Sciatic nerve (tissue), 2 donors: Measurements from ENCODE around the gene FYN. TPM values are rescaled to one million over a fixed set of nuclear protein-coding genes. Genes with fewer than 3 reads are reported as not detected.
A peak's percentile ranks its signal among the peaks of the same experiment; 100 is the strongest.

Experiments
- ATAC-seq: fragments of 200-7000 bp; cut with Tn5 transposase; one replicate; pipeline ENCODE4 v1.9.1; 2020; ENCODE audit warnings: mild to moderate bottlenecking, moderate library complexity
- DNase-seq: peaks from one replicate; pipeline ENCODE4 v3.0.0-alpha.2; 2020; ENCODE audit warnings: low spot score
- intact Hi-C: fragments of 100-400 bp; cut with DNase I; formaldehyde crosslinking; loops from one replicate; pipeline ENCODE4 v1.14.2; 2022
- total RNA-seq: library from RNA; stranded (reverse); fragmentation: NEBNext Ultra II Directional; extraction: Animal tissue kit (Norgen Biotek cat#: 25700); gene quantifications from one replicate; pipeline ENCODE4 v1.2.1, GENCODE V29; 2021
- donor health status: DM: no; HTN: no; CAD: no.
- donor health status: DM: no; HTN: no; CAD: no.

FYN gene
- total RNA-seq, 1 donor from 2014 or later = 173 TPM

DNA sequence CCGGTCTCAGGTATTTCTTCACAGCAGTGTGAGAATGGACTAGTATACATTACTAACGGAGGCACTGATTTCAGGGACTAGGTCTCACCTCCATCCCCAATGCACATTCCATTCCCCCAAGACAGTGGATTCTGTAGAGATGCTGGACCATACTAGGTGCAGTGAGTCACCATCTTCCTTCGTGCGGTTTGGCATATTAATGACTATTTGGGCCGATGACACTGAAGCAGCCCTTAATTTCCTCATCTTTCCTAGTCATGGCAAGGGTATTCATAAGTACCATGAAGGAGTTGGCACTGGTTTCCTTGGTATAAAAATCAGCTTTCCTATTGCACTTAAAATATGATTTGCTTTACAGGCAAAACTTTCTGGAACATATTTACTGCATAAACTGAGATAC is 146.2 kb downstream of the FYN start:
- DNase-seq (no peak), ATAC-seq (no peak)
- intact Hi-C loops = no loop called here

DNA sequence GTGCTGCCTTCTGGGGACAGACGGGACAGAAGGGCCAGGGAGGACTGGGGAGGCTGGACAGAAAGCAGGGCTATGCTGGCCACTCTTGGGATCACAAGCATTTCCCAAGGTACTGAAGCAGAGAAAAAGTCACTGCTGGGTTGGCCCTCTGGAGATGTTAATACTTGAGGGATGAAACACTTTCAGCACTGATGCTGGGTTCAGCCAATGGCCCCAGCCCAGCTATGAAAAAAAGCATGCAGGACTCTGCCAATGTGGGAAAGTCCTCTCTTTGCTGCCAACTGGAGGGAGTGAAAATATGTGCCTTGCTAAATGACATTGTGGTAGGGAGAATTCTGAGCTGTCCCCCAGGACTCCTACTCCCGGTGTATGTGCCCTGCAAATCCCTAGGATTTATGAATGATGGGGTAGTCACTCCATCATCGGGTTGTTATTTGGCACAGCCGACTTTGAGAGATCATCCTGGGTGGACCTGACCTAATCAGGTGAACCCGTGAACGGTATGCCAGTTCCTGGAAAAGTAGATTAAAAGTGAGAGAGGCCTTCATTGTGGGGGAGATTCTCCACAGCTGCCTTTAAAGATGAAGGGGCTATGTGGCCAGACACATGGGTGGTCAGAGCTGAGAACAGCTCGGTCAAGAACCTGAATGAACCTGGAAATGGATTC is 147.7 kb downstream of the FYN start:
- ATAC-seq (peak; percentile 11), DNase-seq (no peak)

DNA sequence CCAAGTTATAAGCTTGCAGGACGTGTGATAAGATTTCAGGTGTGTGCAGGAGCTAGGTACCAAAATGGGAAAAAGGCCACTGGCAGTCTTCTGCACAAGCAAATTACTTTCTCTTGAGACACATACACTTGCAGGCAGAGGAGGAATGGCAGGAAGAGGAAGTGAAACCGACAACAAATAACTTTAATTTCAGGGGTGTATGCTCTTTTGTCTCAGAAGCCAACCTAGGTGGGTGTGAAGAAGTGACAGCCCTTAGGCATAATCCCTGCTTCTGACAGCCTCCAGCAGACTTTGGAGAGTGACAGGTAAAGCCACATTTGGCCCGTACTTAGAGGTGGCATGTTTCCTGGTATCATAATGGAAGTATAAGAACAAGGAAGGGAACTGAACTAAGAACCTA is 148.7 kb downstream of the FYN start:
- intact Hi-C loops = no loop called here
- no peak for DNase-seq
- ATAC-seq = no peak

More for the DNA sequence above, 147.7 kb downstream of the FYN start:
- intact Hi-C loops = no loop called here

DNA sequence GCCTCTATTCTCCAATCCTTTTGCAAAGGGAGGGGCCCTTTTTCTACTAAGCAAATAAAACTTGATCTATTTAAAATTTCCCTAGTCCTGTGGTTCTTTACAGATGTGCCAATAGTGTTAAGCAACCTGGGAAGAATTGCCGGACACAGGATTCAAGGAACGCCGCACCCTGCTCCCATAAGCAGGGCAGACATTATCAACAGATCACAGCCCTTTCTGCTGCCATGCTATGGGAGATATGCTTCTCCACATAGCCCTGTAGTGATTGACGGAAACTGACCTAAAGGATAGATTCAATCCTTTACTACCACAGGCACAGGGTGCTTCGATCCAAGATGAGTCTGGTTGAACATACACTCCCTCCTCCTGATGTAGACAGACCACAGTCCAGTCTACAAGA is 149.2 kb downstream of the FYN start:
- intact Hi-C loops = no loop called here
- ATAC-seq (no peak), DNase-seq (no peak)

GRCh38 chr6:111723412-111723970 is 149.8 kb downstream of the FYN start:
- no peak for DNase-seq
- intact Hi-C loops = no loop called here
- ATAC-seq = no peak

- ATAC-seq (peak; percentile 31), DNase-seq (no peak)
- intact Hi-C loops = no loop called here
Measured at GRCh38 chr6:111722179-111722731, 151.0 kb downstream of the FYN start.

GRCh38 chr6:111721753-111722154 is 151.5 kb downstream of the FYN start:
- no peak for DNase-seq
- intact Hi-C loops = no loop called here
- ATAC-seq = peak; percentile 29

DNA sequence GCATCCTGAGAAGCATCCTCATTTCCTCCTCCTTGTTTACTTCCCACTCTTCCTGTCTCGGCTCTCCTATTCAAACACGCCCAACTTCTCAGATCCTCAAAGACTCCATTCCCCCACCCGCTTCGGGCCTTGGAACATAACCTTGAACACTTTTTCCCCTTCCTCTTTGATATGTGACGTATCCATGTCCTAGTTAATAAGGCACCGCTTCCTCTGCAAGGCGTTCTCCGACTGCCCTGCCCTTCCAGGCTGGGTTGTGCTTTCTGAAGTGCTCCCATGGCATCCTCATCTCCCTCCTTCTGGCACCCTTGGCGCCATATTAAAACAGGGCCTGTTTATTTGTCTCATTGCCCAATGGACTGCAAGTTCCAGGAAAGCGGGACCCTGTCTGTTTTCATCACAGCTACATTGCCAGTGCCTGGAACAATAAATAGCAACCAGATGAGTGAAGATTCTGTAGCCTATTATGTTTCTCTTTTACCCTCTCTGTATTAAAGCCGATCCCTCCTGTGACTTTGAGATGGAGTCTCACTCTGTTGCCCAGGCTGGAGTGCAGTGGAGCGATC is 152.2 kb downstream of the FYN start:
- ATAC-seq = no peak
- no peak for DNase-seq
- intact Hi-C loops = no loop called here

- DNase-seq (no peak), ATAC-seq (no peak)
- intact Hi-C loops = loop anchor here (10.0 kb wide), 1 partner anchor 156 kb away; the partner anchor contains the start of gene FYN
Measured at GRCh38 chr6:111718990-111719389, 154.3 kb downstream of the FYN start.

GRCh38 chr6:111718326-111718725 is 154.9 kb downstream of the FYN start:
- ATAC-seq = no peak
- intact Hi-C loops = loop anchor here (10.0 kb wide), 1 partner anchor 156 kb away; the partner anchor contains the start of gene FYN
- no peak for DNase-seq

GRCh38 chr6:111717621-111718020 is 155.6 kb downstream of the FYN start:
- no peak for DNase-seq
- intact Hi-C loops = loop anchor here (10.0 kb wide), 1 partner anchor 157 kb away; the partner anchor contains the start of gene FYN
- no peak for ATAC-seq

DNA sequence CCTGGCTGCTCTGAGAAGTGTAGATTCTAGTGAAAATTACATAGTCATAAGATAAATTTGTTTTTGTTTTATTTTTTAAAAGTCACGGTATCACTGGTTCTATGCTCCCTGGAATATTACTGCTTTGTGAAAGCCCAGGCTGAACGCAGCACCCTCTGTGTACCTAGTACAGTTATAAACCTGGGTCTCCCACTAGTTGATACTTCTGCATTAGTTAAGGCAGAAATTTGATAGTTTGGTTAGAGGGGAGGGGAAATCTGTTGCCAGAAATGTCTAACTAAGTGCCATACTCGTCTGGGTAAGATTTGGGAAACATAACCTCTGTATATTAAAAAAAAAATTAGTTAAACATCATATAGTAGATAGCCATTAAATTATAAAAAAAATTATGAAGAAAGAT is 156.9 kb downstream of the FYN start:
- ATAC-seq = no peak
- DNase-seq = no peak
- intact Hi-C loops = loop anchor here (10.0 kb wide), 1 partner anchor 158 kb away; the partner anchor contains the start of gene FYN

- intact Hi-C loops = loop anchor here (10.0 kb wide), 1 partner anchor 159 kb away; the partner anchor contains the start of gene FYN
Measured at GRCh38 chr6:111715321-111715720, 157.9 kb downstream of the FYN start.

DNA sequence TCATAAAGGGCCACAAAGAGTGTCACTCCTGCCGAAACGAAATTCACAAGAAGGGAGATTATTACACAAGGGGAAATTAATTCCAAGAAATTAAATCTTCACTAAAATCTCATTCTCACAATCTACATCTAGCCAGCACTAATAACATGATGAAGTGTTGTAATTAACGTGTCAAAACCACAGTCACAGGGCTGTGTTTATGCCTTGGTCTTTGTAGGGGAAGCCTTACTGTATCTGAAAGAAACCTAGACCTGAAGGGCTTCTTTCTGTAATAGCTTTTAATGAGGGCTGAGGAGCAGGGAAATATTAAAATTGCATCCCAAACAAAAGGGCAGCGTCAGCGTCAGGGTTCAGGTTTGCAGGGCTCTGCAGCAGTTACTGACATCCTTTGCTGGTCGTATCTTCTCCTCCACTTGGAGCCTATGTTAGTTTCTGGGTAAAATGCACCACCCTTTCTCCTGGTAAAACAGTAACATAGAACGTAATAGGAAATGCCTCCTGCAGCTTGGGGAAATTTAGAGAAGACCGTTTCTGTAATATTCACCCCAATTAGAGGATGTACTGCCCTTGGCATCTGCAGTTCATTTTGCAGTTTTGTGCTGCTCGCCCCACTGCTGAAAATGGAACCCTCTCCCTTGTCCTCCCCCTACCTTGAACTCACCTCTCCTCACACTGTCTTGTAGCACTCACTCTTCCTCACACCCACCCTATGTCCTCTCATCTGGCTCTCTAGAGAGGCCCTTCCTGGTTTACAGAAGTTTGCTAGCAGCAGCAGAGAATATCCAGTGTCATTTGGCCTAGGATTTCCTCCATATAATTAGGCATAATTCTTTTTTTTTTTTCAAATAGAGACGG is 158.6 kb downstream of the FYN start:
- intact Hi-C loops = loop anchor here (5.0 to 10.0 kb wide), 2 partner anchors 160 to 288 kb away; partner anchors contain the start of gene FYN
- DNase-seq = no peak
- no peak for ATAC-seq

More at GRCh38 chr6:111715321-111715720, 157.9 kb downstream of the FYN start:
- DNase-seq = no peak
- no peak for ATAC-seq

DNA sequence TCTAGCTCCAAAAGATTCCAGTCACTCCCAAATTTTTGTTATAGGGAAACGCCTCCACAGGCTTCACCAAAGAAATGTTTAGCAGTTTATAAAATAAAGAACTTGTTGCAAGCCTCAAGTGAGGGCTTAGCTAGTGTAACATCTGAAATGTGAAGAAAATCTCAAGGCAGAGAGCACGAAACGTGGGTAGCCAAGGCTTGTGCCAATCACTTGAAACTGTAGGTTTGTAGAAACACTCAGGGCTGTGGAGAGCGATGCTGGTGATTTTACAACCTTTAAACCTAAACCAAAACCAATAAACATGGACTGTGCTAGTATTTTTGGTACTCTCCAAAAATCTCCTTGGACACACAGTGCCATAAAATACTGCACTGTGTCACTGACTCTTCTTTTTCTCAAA is 159.4 kb downstream of the FYN start:
- ATAC-seq (no peak), DNase-seq (no peak)
- intact Hi-C loops = loop anchor here (5.0 to 10.0 kb wide), 2 partner anchors 161 to 288 kb away; partner anchors contain the start of gene FYN

DNA sequence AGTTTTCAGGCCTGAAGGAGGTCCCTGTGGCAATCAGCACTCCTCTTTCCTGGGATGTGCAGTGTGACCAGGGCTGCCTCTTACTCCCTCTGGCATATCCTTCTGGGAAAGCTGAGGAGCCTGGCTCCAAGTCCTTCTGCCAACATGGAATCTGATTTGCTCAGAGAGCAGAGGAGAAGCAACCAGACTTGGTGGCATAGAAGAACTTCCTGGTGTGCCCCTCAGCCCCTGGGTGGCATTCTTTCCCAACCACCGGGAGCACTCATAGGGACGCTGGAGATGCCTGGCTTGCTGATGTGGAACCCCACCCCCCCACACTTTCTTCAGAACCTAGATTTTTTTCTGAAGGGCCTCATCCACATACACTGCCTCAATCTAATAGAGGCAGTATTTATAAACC is 160.0 kb downstream of the FYN start:
- ATAC-seq = no peak
- DNase-seq = no peak
- intact Hi-C loops = loop anchor here (5.0 to 10.0 kb wide), 2 partner anchors 162 to 289 kb away; partner anchors contain the start of gene FYN

DNA sequence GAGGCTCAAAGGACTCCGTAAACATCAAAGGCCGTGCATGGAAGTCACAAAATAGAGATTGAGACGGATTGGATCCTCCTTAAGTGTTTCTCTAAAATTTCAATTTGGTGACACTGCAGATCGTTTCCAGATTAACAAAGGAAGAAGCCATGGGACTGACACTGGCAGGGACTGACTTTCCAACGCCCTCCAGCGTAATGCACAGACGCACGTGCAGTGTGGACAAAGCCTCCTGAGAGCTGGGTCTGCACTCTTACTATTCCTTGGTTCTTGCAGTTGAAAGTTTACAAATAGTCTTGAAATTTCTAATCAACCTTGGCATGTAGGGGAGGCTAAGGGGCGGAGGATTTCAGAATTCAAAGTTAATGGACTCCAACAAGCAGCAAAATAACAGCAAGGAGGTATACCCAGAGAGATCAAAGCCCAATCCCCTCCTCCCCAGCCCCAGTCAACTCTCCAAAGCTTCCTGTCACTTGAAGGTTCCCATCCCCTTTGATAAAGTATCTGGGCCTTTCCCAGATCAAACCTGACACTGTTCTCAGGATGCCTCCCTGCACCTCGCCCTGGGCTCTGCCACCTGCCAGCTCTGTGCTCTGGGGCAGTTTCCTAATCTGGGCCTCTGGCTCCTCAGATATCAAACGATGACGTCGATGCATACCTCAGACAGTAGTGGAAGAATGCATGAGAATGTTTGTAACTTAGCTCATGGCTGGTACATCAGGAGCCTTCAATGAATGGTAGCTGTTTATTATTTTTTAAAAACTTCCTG is 161.1 kb downstream of the FYN start:
- ATAC-seq (no peak), DNase-seq (no peak)
- intact Hi-C loops = loop anchor here (5.0 to 10.0 kb wide), 2 partner anchors 163 to 290 kb away; partner anchors contain the start of gene FYN

- intact Hi-C loops = loop anchor here (5.0 to 10.0 kb wide), 2 partner anchors 163 to 291 kb away; partner anchors contain the start of gene FYN
- DNase-seq (peak; percentile 69), ATAC-seq (peak; percentile 67)
Measured at GRCh38 chr6:111711476-111711875, 161.8 kb downstream of the FYN start.
